ENCODE measurements around the gene SLC3A2. TPM values are rescaled to one million over a fixed set of nuclear protein-coding genes. Genes with fewer than 3 reads are reported as not detected.

Gene SLC3A2
- total RNA-seq, 1 experiment from 2014 or later = 290 TPM

DNA sequence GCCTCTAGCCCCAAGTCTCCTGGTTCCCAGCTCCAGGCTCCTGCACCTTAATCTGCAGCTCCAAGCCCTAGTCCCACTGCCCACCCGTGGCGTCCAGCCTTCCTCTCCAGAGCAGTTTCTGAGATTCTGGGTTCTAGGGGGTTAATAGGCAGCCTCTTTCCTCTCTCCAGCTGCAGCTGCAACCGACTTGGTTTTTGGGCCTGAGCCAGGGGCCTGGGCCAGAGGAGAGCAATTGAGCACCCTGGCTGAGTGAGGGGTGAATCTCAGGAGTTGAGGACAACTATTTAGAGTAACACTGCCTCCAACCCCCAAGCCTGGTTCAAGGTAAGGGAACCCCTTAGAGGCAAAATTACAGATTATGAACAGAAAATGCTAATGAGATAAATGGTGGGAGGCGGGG, 49.5 kb downstream of the SLC3A2 start:
- peak; percentile 22 for DNase-seq
- Mint-ChIP-seq H3K27ac (peak overlapping the region in 1 of 3 experiments; percentile 50; a peak in 1 of 7 replicates), H3K36me3 (ENCODE audit: insufficient read depth in 1 of 3, low read depth in 3 of 3) (no peaks in the 10 kb centered on the region; a peak in 1 of 7 replicates), H3K4me3 (no peak overlapping the region), H3K4me1 (peaks cover 32 to 50% of the 10 kb centered on the region in 2 experiments), H3K9me3 (no peaks in the 10 kb centered on the region), H3K27me3 (ENCODE audit: low read depth) (peaks cover 57% of the 10 kb centered on the region)
- Histone ChIP-seq H2AK5ac (ENCODE audit: insufficient read length, low read length) (no peak overlapping the region), H3K18ac (ENCODE audit: insufficient read length, low read depth, low read length) (no peak overlapping the region), H2BK15ac (ENCODE audit: low read depth, low read length) (no peak overlapping the region), H4K8ac (replicated peaks; ENCODE audit: insufficient read length, low read depth, low read length) (no peak overlapping the region), H3K56ac (ENCODE audit: insufficient read length, low read depth, low read length) (no peak overlapping the region), H2BK12ac (ENCODE audit: insufficient read length, low read depth, low read length) (no peak overlapping the region), H2AFZ (ENCODE audit: low read length) (no peak overlapping the region), H3K4me2 (ENCODE audit: insufficient read depth, insufficient read length, low read length) (no peak overlapping the region), H3K4ac (ENCODE audit: low read depth, low read length) (no peak overlapping the region), H3K27ac (ENCODE audit: insufficient read length, low read depth, low read length) (no peak overlapping the region), H3K79me2 (ENCODE audit: insufficient read depth, low read length) (no peaks in the 10 kb centered on the region), H3K9ac (ENCODE audit: extremely low read depth, insufficient read length, low read length) (no peak overlapping the region), H2BK120ac (ENCODE audit: low read depth, low read length, poor library complexity, severe bottlenecking) (no peak overlapping the region), H3K4me1 (ENCODE audit: insufficient read depth, low read length) (no peaks in the 10 kb centered on the region; the same call in 1 of the 2 replicates), H3K27me3 (ENCODE audit: insufficient read depth, low read length) (peaks cover 17% of the 10 kb centered on the region; the same call in 1 of the 2 replicates), H3K9me3 (ENCODE audit: control insufficient read depth, low read depth, low read length) (no peaks in the 10 kb centered on the region), H2BK20ac (ENCODE audit: low read depth, low read length, poor library complexity, severe bottlenecking) (no peak overlapping the region), H3K79me1 (ENCODE audit: insufficient read depth, low read depth, low read length, poor library complexity, severe bottlenecking) (no peaks in the 10 kb centered on the region), H3K23ac (ENCODE audit: insufficient read length, low read depth, low read length) (no peak overlapping the region), H4K20me1 (ENCODE audit: control insufficient read depth, insufficient read depth, insufficient read length) (no peaks in the 10 kb centered on the region), H3K14ac (ENCODE audit: insufficient read depth, low read length) (no peak overlapping the region), H3T11ph (ENCODE audit: low read length) (no peak overlapping the region), H4K91ac (ENCODE audit: insufficient read length, low read depth, low read length) (no peak overlapping the region), H3K23me2 (ENCODE audit: insufficient read length, low read depth, low read length, poor library complexity, severe bottlenecking) (peaks cover 10% of the 10 kb centered on the region), H2BK5ac (ENCODE audit: insufficient read length, low read length) (no peak overlapping the region), H4K5ac (ENCODE audit: insufficient read length, low read depth, low read length) (no peak overlapping the region)
- no CpG with 5 or more reads among the region's 4 CpGs for WGBS (ENCODE audit: extremely low coverage, insufficient read length, low lambda C conversion rate)
- no peak for TF ChIP-seq CTCF (conservative IDR thresholded peaks at IDR 0.05)

All from H9 (cell line).